CD14-positive monocyte (primary cell): Measurements from ENCODE around the gene IRF8. TPM values are rescaled to one million over a fixed set of nuclear protein-coding genes. Genes with fewer than 3 reads are reported as not detected.

Source experiments
- DNase-seq, 3 donors: peaks; one replicate each; pipeline ENCODE4 v3.0.0-alpha.2; 2011 to 2022
- H2AFZ ChIP-seq: 2 replicates; pipeline ENCODE4 v1.6.0; 2012; ENCODE audit warnings: mild to moderate bottlenecking, low read depth, low read length, inconsistent platforms; ENCODE audit not compliant: insufficient read depth, poor library complexity, severe bottlenecking
- H3K27ac ChIP-seq, 2 donors: 1 replicate in 1 of 2; 2 replicates in 1 of 2; pipeline ENCODE4 v1.5.1; 2012 to 2013; ENCODE audit warnings: low read length in 2 of 2, control low read depth in 1 of 2, inconsistent platforms in 1 of 2, low read depth in 1 of 2, mild to moderate bottlenecking in 1 of 2
- H3K27me3 ChIP-seq, 2 donors: one replicate each; pipeline versions ENCODE4 v1.6.0 to v1.6.1; 2011 to 2013; ENCODE audit warnings: low read length in 2 of 2; ENCODE audit not compliant: control insufficient read depth in 2 of 2, insufficient read depth in 2 of 2
- H3K36me3 ChIP-seq, 2 donors: replicated peaks in 1 of 2; 1 replicate in 1 of 2; 2 replicates in 1 of 2; pipeline versions ENCODE4 v1.5.1 to v1.6.1; 2012 to 2013; ENCODE audit warnings: low read length in 2 of 2, control low read depth in 1 of 2, inconsistent platforms in 1 of 2, mild to moderate bottlenecking in 1 of 2; ENCODE audit not compliant: insufficient read depth in 2 of 2, control insufficient read depth in 1 of 2
- H3K4me1 ChIP-seq, 2 donors: 1 replicate in 1 of 2; 2 replicates in 1 of 2; pipeline versions ENCODE4 v1.5.1 to v1.6.1; 2012 to 2013; ENCODE audit warnings: low read length in 2 of 2, control low read depth in 1 of 2, inconsistent platforms in 1 of 2, mild to moderate bottlenecking in 1 of 2, moderate library complexity in 1 of 2; ENCODE audit not compliant: insufficient read depth in 2 of 2, control insufficient read depth in 1 of 2
- H3K4me2 ChIP-seq: replicated peaks from 2 replicates; pipeline ENCODE3; 2012; ENCODE audit warnings: low read length, moderate library complexity, mild to moderate bottlenecking; ENCODE audit not compliant: poor library complexity, severe bottlenecking; ENCODE audit errors: extremely low read depth
- H3K4me3 ChIP-seq, 3 experiments: fragments of 200-600 bp in 1 of 3; sonication (generic) in 1 of 3; replicated peaks in 1 of 3; 1 replicate in 2 of 3; 2 replicates in 1 of 3; pipeline ENCODE4 v1.5.1; 2011 to 2013; ENCODE audit warnings: low read length in 3 of 3, mild to moderate bottlenecking in 3 of 3, control low read depth in 2 of 3, low read depth in 2 of 3, inconsistent platforms in 1 of 3, moderate library complexity in 1 of 3
- H3K79me2 ChIP-seq: 2 replicates; pipeline ENCODE4 v1.6.0; 2012; ENCODE audit warnings: mild to moderate bottlenecking, control low read depth, inconsistent platforms, low read length, moderate library complexity; ENCODE audit not compliant: insufficient read depth
- H3K9ac ChIP-seq: 2 replicates; pipeline ENCODE4 v1.6.0; 2017; ENCODE audit warnings: low read length, mild to moderate bottlenecking; ENCODE audit not compliant: insufficient read depth, poor library complexity, severe bottlenecking
- H3K9me3 ChIP-seq, 2 donors: replicated peaks in 1 of 2; 1 replicate in 1 of 2; 2 replicates in 1 of 2; pipeline versions ENCODE4 v1.5.1 to v1.6.1; 2012 to 2013; ENCODE audit warnings: low read length in 2 of 2, control low read depth in 1 of 2; ENCODE audit not compliant: control insufficient read depth in 1 of 2, insufficient read depth in 1 of 2
- H4K20me1 ChIP-seq: 2 replicates; pipeline ENCODE4 v1.6.0; 2012; ENCODE audit warnings: mild to moderate bottlenecking, low read length, control low read depth, moderate library complexity; ENCODE audit not compliant: insufficient read depth
- H3K27ac Mint-ChIP-seq, 7 donors: one replicate each; pipeline ENCODE4 v1.8.0; 2020; ENCODE audit warnings: mild to moderate bottlenecking in 7 of 7, mixed read lengths in 7 of 7, moderate library complexity in 6 of 7, inconsistent platforms in 2 of 7
- H3K27me3 Mint-ChIP-seq, 3 donors: one replicate each; pipeline ENCODE4 v1.8.0; 2021 to 2022; ENCODE audit warnings: low read depth in 3 of 3, mild to moderate bottlenecking in 3 of 3, mixed read lengths in 3 of 3, moderate library complexity in 3 of 3, inconsistent platforms in 1 of 3
- H3K36me3 Mint-ChIP-seq, 2 donors: one replicate each; pipeline ENCODE4 v1.8.0; 2020; ENCODE audit warnings: mixed read lengths in 2 of 2, inconsistent platforms in 1 of 2, mild to moderate bottlenecking in 1 of 2
- H3K4me1 Mint-ChIP-seq: one replicate; pipeline ENCODE4 v1.8.0; 2020; ENCODE audit warnings: mild to moderate bottlenecking, mixed read lengths
- H3K4me3 Mint-ChIP-seq, 2 donors: one replicate each; pipeline ENCODE4 v1.8.0; 2020; ENCODE audit warnings: mild to moderate bottlenecking in 2 of 2, mixed read lengths in 2 of 2, moderate library complexity in 1 of 2
- H3K9me3 Mint-ChIP-seq, 7 donors: one replicate each; pipeline ENCODE4 v1.8.0; 2020 to 2022; ENCODE audit warnings: mixed read lengths in 7 of 7, mild to moderate bottlenecking in 6 of 7, moderate library complexity in 6 of 7, inconsistent platforms in 2 of 7
- CTCF ChIP-seq: fragments of 200-600 bp; IDR thresholded peaks from one replicate; pipeline ENCODE4 v1.8.0; 2022; ENCODE audit warnings: antibody characterized with exemption, mild to moderate bottlenecking
- WGBS: methylation state at CpG from one replicate; pipeline ENCODE4 v1.1.5; 2013; ENCODE audit warnings: missing lambda C conversion rate; ENCODE audit not compliant: insufficient coverage; 5-methylcytosine and 5-hydroxymethylcytosine counted together
- intact Hi-C, 2 donors: fragments of 100-400 bp; cut with micrococcal nuclease; formaldehyde crosslinking; loops; one replicate each; pipeline versions ENCODE4 v1.15.0 to v1.15.1; 2023
- polyA plus RNA-seq, 3 donors: library from polyadenylated mRNA; depleted of rRNA in 1 of 3; unstranded in 2 of 3; stranded (reverse) in 1 of 3; fragments of 300-500 nt in 2 of 3; fragments of >200 nt in 1 of 3; fragmentation: Illumina TruSeq in 2 of 3; gene quantifications; 1 replicate in 2 of 3; 2 replicates in 1 of 3; pipeline ENCODE4 v1.2.3, GENCODE V29; 2012 to 2021

Gene IRF8
- polyA plus RNA-seq, 3 donors = 157 to 187 (median 184) TPM

- peaks cover 88 to 100% of the 10 kb centered on the region in 2 donors for H3K36me3 Mint-ChIP-seq
- H3K36me3 ChIP-seq = peaks cover 89 to 99% of the 10 kb centered on the region in 2 donors
- TF ChIP-seq CTCF = no peak
- no peaks in the 10 kb centered on the region for H3K9me3 ChIP-seq
- intact Hi-C loops = loop anchor here in 1 of 2 donors (10.0 kb wide), 1 partner anchor 180 kb away; no protein-coding TSS in a partner anchor
- peaks cover 78% of the 10 kb centered on the region for H3K4me1 Mint-ChIP-seq
- peaks cover 0 to 2% (median 0%) of the 10 kb centered on the region in 3 donors for H3K27me3 Mint-ChIP-seq
- H3K27ac Mint-ChIP-seq = peak overlapping the region; percentile 87 to 99 (median 96)
- no peak overlapping the region for H2AFZ ChIP-seq
- H3K27me3 ChIP-seq = no peaks in the 10 kb centered on the region
- DNase-seq = no peak
- H3K4me2 ChIP-seq = peak overlapping the region; percentile 40
- peaks cover 100% of the 10 kb centered on the region for H3K79me2 ChIP-seq
- peaks cover 71% of the 10 kb centered on the region for H4K20me1 ChIP-seq
- peaks cover 79 to 80% of the 10 kb centered on the region in 2 donors for H3K4me1 ChIP-seq
- H3K4me3 Mint-ChIP-seq = no peak overlapping the region
- 91% methylated on average over 16 of the region's 17 CpGs for WGBS
- H3K9ac ChIP-seq = no peak overlapping the region
- H3K4me3 ChIP-seq = no peak overlapping the region
- no peaks in the 10 kb centered on the region for H3K9me3 Mint-ChIP-seq
- peak overlapping the region; percentile 87 to 91 for H3K27ac ChIP-seq
Measured at GRCh38 chr16:85914423-85914794, 15.4 kb downstream of the IRF8 start.

GRCh38 chr16:85915125-85915845 lies 16.3 kb downstream of the IRF8 start:
- H3K9me3 Mint-ChIP-seq = no peaks in the 10 kb centered on the region
- H3K4me2 ChIP-seq = no peak overlapping the region
- no peaks in the 10 kb centered on the region for H3K9me3 ChIP-seq
- H3K4me3 ChIP-seq = no peak overlapping the region
- WGBS = 62% methylated on average over 19 of the region's 20 CpGs
- peaks cover 96% of the 10 kb centered on the region for H3K79me2 ChIP-seq
- H3K4me1 ChIP-seq = peaks cover 70 to 71% of the 10 kb centered on the region in 2 donors
- no peaks in the 10 kb centered on the region for H3K27me3 ChIP-seq
- peaks cover 89 to 99% of the 10 kb centered on the region in 2 donors for H3K36me3 ChIP-seq
- H3K27ac Mint-ChIP-seq = peak overlapping the region; percentile 83 to 99 (median 95)
- H2AFZ ChIP-seq = no peak overlapping the region
- H3K27ac ChIP-seq = peak overlapping the region; percentile 87 to 91
- intact Hi-C loops = loop anchor here in 1 of 2 donors (10.0 kb wide), 1 partner anchor 180 kb away; no protein-coding TSS in a partner anchor
- no peak overlapping the region for H3K9ac ChIP-seq
- TF ChIP-seq CTCF = no peak
- H4K20me1 ChIP-seq = peaks cover 78% of the 10 kb centered on the region
- peaks cover 0 to 3% (median 0%) of the 10 kb centered on the region in 3 donors for H3K27me3 Mint-ChIP-seq
- peaks cover 85 to 100% of the 10 kb centered on the region in 2 donors for H3K36me3 Mint-ChIP-seq
- peaks cover 69% of the 10 kb centered on the region for H3K4me1 Mint-ChIP-seq
- peak in 2 of 3 donors; percentile 37 to 67 for DNase-seq
- no peak overlapping the region for H3K4me3 Mint-ChIP-seq
